Ramos (cell line): ENCODE data around the gene LMF2.
"Not testable (repeated sequence)": the region's sequence is repeated elsewhere in the genome, so short reads cannot be mapped to it uniquely, and the experiment has no call there.

Experiments
- in situ Hi-C: fragments of 300-500 bp; cut with MboI; formaldehyde crosslinking; loops from one replicate; pipeline ENCODE4 v1.14.3; 2022; ENCODE audit warnings: low sequenced_read_pairs; ENCODE audit not compliant: unreplicated experiment

The LMF2 gene

GRCh38 chr22:50507421-50507990 lies at the start of gene LMF2:
LMF2 (minus strand) TSS chr22:50507702; CDS start chr22:50507675, 27 bp downstream.
- in situ Hi-C loops, result no loop called here

GRCh38 chr22:50556703-50557102 lies 49.2 kb upstream of the LMF2 start:
- in situ Hi-C loops, result no loop called here

GRCh38 chr22:50553310-50553709 lies 45.8 kb upstream of the LMF2 start:
- in situ Hi-C loops, result no loop called here

GRCh38 chr22:50551160-50551752 lies 43.8 kb upstream of the LMF2 start:
- in situ Hi-C loops, result no loop called here

GRCh38 chr22:50550395-50550794 lies 42.9 kb upstream of the LMF2 start:
- in situ Hi-C loops, result no loop called here

GRCh38 chr22:50548921-50549790 lies 41.7 kb upstream of the LMF2 start:
- in situ Hi-C loops, result no loop called here

GRCh38 chr22:50548040-50548920 lies 40.8 kb upstream of the LMF2 start:
- in situ Hi-C loops, result no loop called here

GRCh38 chr22:50547263-50547985 lies 39.9 kb upstream of the LMF2 start:
- in situ Hi-C loops, result no loop called here

GRCh38 chr22:50546326-50547262 lies 39.1 kb upstream of the LMF2 start:
- in situ Hi-C loops, result no loop called here

GRCh38 chr22:50545522-50546325 lies 38.2 kb upstream of the LMF2 start, which contains the start of gene KLHDC7B:
KLHDC7B (plus strand) TSS chr22:50545899; CDS start chr22:50546244, 345 bp downstream.
- in situ Hi-C loops, result no loop called here

- in situ Hi-C loops, result no loop called here
Measured at GRCh38 chr22:50544746-50545253, 37.3 kb upstream of the LMF2 start.

- in situ Hi-C loops, result no loop called here
Measured at GRCh38 chr22:50544078-50544745, 36.7 kb upstream of the LMF2 start.

GRCh38 chr22:50542416-50542927 lies 35.0 kb upstream of the LMF2 start:
- in situ Hi-C loops, result no loop called here

- in situ Hi-C loops, result not testable (repeated sequence)
Measured at GRCh38 chr22:50541667-50542026, 34.1 kb upstream of the LMF2 start.

- in situ Hi-C loops, result no loop called here
Measured at GRCh38 chr22:50540381-50540780, 32.9 kb upstream of the LMF2 start.

GRCh38 chr22:50537765-50538164 lies 30.3 kb upstream of the LMF2 start:
- in situ Hi-C loops, result no loop called here

GRCh38 chr22:50536226-50536625 lies 28.7 kb upstream of the LMF2 start:
- in situ Hi-C loops, result no loop called here
